GM23248 (cell line): ENCODE measurements around the gene PLIN5.

ENCODE experiments used
- EZH2 ChIP-seq: fragments of 200-600 bp; sonication (generic); IDR thresholded peaks from 2 replicates; pipeline ENCODE4 v1.6.1; 2018; ENCODE audit warnings: antibody characterized with exemption, mild to moderate bottlenecking; ENCODE audit not compliant: insufficient read depth, poor library complexity, severe bottlenecking
- EZH2phosphoT487 ChIP-seq: fragments of 200-600 bp; sonication (generic); IDR thresholded peaks from 2 replicates; pipeline ENCODE4 v1.6.1; 2018; ENCODE audit warnings: antibody characterized with exemption, moderate library complexity, mild to moderate bottlenecking, low read depth; ENCODE audit not compliant: insufficient read depth

DNA sequence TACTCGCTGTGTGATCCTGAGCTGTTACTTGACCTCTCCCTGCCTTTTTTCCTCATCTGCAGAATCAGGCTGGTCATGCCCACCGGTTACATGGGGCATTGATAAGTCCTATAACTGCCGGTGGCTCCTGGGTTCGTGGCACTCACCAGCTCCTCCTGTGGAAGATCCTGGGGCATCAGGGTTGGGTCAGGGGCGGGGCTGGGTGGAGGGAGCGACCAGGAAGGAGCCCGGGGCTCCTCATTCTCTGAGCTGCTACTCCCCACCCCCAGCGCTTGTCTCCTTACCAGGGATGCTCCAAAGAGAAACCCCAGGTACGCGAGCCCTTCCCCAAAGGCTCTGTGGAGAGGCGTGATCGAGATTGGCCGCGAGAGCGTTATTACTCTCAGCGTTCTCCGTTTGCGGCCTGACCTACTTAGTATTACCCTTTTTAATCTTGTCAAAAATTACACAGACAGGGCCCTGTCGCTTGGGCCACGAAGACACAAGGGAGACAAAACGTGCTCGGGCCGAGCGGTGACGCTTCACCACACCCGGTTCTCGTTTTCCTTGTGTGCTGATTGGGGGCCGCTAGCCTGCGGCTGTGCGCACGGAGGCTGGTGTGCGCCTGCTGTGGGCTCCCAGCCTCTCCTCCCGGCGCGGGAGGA lies 52.2 kb downstream of the PLIN5 start:
- TF ChIP-seq EZH2 (no peak), EZH2phosphoT487 (no peak)
